GOT3 (cell line): ENCODE results near the gene MID1IP1.

Experiments
- DNase-seq: peaks from one replicate; lab custom pipeline; 2025; ENCODE audit warnings: mixed read lengths; lab: John Stamatoyannopoulos, UW

Gene MID1IP1

GRCh38 chrX:38800981-38801845, at the start of gene MID1IP1:
TSS of gene MID1IP1 (plus strand) at chrX:38801459. CDS start at chrX:38804947, 3,488 bp downstream.
- DNase-seq: peak; percentile 41

DNA sequence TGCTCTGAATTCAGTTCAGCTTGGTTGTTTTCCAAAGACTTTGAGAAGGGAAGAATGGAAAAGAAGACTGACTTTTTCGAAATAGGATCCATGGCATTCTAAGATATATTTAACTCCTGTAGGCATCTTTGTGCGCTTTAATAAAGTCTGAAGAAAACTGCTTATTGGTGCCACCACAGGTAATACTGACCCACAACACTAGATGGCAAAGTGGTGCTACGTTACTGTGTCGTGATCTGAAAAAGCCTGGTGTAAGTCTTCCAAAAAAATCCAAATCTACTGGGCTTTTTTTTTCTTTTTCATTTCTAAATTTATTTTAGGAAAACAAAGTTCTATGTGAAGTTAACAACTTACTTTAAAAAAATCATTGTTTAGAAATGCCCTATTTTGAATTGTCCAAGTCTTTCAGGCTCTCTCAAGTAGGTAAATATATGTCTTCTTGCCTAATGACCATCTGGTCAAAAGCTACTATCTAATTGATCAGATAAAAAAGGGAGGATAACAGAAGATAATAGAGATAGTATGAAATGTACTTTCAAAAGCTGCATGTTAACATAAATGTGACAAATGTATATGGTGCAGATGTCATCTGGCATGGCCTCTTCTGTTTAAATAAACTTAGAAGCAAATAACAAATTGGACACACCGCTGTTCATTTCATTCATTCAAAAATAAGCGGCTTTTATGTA, 47.0 kb upstream of the MID1IP1 start:
- DNase-seq: no peak

- no peak for DNase-seq
Measured at GRCh38 chrX:38754818-38755718, 46.2 kb upstream of the MID1IP1 start.

DNA sequence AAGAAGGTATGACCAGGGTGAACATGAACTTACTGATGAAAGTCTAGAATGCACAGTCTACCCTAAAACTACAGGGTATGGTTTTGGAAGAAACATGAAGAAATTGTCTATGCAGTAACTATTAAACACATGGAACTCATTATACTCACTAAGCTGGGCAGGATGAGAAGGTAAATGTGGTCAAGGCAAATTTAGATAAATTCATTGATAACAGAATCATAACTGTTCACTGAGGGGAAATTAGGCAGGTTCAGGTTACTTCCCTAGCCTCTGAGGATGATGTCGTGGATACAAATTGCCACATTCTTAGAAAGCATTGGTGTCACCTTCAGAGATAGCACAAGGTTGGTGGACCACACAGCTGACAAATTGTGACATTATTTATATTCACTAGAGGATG, 40.4 kb upstream of the MID1IP1 start:
- DNase-seq: no peak

DNA sequence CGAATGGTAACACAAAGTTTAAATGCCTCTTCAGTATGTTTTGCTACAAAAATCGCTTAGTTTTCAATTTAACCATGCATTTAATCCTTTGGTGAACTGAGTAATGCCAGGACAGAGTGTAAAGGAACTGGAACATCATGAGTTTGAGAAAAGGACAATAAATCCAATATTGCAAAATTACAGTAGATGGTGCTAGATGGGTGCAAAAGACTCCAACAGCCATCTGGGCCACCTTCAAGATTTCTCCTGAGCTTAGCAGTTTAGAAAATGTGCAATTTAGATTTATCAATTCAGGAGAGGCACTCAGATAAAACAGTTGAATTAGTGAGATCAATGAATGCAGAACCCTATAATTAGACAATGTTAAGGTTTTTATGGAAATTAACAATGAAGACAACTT, 33.2 kb upstream of the MID1IP1 start:
- no peak for DNase-seq

DNA sequence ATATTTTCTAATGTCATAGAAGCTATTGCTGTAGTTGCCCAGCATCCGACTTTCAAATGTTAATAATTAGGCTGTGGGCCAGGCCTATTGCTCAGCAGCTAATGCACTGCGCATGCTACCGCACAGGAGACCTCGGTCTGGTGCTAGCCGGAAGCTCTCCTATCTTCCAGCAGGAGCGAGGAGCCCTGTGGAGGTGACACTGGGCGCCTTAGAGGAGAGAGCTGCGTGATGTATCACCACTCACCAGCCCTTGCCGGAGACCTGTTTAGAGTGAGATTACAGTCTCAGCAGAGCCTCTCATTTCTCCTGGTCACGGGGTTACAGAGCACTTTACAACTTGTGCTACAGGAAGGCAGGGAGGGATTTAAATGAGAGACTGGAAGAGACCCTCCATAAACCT, 31.1 kb upstream of the MID1IP1 start:
- DNase-seq: no peak

DNA sequence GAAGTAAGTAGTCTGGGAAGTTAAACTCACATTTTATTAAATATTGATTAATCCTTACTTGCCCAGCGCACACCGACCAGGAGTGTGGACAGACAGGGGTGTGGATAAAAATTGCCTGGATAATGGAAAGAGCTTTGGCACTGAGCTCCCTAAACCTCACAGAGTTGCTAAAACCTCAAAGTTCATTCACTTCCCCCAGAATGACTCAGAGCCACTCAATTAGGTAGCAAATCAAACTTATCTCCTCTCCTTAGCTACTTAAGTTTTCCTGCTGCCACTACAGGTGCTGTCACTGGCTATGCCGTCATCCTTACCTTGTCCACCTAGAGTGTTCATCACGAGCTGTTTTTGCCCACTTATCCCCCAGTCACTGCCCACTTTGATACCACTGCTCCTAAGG, 27.0 kb upstream of the MID1IP1 start:
- no peak for DNase-seq

- DNase-seq: no peak
Measured at GRCh38 chrX:38796946-38797345, 4.3 kb upstream of the MID1IP1 start.

DNA sequence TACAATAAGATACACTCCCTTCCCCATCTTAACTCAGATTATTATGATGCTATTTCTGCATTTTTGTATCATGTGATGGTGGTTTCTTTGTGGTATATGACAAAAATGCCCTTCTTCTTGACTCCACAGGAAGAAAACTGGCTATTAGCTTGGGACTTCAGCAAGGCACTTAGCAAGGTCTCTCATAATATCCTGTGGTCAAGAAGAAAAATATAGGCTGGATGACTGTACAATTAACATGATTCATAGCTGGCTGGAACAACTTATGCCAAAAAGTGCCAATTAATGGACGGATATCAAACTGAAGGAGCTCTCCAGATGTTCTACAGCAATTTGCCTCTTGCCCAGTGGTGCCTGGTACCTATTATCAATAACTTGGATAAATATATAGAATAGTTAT, 2.3 kb upstream of the MID1IP1 start:
- DNase-seq: no peak

GRCh38 chrX:38799995-38800580, 1.2 kb upstream of the MID1IP1 start:
- no peak for DNase-seq

GRCh38 chrX:38803243-38803587, 2.0 kb downstream of the MID1IP1 start:
- DNase-seq: no peak

GRCh38 chrX:38803588-38804431, 2.6 kb downstream of the MID1IP1 start:
- DNase-seq: peak; percentile 37

DNA sequence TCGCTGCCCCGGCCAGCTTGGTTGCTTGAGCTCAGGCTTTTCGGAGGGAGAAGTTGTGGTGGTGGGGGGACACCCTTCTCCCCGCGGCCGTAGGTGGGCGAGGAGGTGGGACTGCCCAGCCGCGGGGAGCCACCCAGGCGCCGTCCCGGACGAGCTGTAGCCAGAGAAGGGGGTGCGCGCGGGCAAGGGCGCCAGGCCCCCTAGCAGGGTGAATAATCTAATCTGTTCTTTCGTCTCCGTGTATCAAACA, 3.1 kb downstream of the MID1IP1 start:
- DNase-seq: no peak

GRCh38 chrX:38804682-38805431, 3.6 kb downstream of the MID1IP1 start:
- no peak for DNase-seq

DNA sequence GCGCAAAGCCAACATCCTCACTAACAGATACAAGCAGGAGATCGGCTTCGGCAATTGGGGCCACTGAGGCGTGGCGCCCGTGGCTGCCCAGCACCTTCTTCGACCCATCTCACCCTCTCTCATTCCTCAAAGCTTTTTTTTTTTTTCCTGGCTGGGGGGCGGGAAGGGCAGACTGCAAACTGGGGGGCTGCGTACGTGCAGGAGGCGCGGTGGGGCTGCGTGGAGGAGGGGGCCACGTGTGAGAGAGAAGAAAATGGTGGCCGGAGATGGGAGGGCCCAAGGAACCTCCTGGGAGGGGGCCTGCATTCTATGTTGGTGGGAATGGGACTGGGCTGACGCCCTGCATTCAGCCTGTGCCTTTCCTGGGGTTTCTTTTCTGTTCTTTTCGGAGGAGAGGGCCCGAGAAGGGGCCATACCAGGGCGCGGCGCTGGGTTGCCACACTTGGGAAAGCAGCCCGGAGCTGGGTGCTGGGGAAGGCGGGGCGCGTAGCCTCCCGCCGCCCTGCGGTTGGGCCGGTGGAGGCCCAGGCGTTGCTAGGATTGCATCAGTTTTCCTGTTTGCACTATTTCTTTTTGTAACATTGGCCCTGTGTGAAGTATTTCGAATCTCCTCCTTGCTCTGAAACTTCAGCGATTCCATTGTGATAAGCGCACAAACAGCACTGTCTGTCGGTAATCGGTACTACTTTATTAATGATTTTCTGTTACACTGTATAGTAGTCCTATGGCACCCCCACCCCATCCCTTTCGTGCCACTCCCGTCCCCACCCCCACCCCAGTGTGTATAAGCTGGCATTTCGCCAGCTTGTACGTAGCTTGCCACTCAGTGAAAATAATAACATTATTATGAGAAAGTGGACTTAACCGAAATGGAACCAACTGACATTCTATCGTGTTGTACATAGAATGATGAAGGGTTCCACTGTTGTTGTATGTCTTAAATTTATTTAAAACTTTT, 4.5 kb downstream of the MID1IP1 start:
- peak; percentile 3 for DNase-seq

- DNase-seq: no peak
Measured at GRCh38 chrX:38806875-38807621, 5.8 kb downstream of the MID1IP1 start.

DNA sequence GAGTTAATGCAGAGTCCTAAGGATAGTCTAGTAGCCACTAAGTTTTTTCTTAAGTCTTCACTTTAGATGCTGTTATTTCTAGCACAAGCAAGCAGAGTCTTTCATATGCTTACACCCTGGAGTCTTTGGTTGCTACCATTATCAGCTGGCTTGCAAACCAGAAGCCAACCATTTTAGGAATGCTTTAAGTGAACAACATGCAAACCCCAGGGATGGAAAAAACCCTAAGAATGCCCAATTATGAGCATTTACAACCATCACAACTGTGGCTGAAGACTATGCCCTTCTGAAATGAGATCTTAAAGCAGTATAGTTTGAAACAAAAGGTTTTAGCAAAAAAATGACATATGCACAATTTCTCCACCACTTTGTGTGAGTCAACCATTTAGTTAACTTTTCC, 6.6 kb downstream of the MID1IP1 start:
- no peak for DNase-seq

- no peak for DNase-seq
Measured at GRCh38 chrX:38811515-38812243, 10.4 kb downstream of the MID1IP1 start.
